Prostate gland (tissue), 2 donors: Measurements from ENCODE around the gene LONP2.

Experiments
- CTCF ChIP-seq, 4 experiments: fragments of 200-600 bp in 2 of 4; fragments of 450-650 bp in 2 of 4; sonication (generic) in 2 of 4; IDR thresholded peaks; 1 replicate in 3 of 4; 2 replicates in 1 of 4; pipeline ENCODE4 v1.5.1; 2016 to 2019; ENCODE audit warnings: antibody characterized with exemption in 4 of 4, mild to moderate bottlenecking in 2 of 4, moderate library complexity in 2 of 4
- POLR2A ChIP-seq: fragments of 450-650 bp; IDR thresholded peaks from one replicate; pipeline ENCODE4 v1.6.1; 2016; ENCODE audit warnings: antibody characterized with exemption, mild to moderate bottlenecking
- POLR2AphosphoS5 ChIP-seq: sonication (generic); formaldehyde crosslinking; IDR thresholded peaks from one replicate; pipeline ENCODE4 v1.6.1; 2017; ENCODE audit warnings: antibody characterized with exemption

- TF ChIP-seq CTCF (IDR thresholded peaks at IDR 0.05) (no peak), POLR2AphosphoS5 (no peak), POLR2A (no peak)
These were observed 7.8 kb upstream of the LONP2 start for GRCh38 chr16:48236286-48236685.
